HuH-7 (cell line): ENCODE measurements around the gene IQSEC3.
"Not testable (repeated sequence)": the region's sequence is repeated elsewhere in the genome, so short reads cannot be mapped to it uniquely, and the experiment has no call there.

ENCODE experiments used
- DNase-seq: peaks from one replicate; pipeline ENCODE4 v3.0.0; 2011; ENCODE audit warnings: low spot score

Gene IQSEC3

DNA sequence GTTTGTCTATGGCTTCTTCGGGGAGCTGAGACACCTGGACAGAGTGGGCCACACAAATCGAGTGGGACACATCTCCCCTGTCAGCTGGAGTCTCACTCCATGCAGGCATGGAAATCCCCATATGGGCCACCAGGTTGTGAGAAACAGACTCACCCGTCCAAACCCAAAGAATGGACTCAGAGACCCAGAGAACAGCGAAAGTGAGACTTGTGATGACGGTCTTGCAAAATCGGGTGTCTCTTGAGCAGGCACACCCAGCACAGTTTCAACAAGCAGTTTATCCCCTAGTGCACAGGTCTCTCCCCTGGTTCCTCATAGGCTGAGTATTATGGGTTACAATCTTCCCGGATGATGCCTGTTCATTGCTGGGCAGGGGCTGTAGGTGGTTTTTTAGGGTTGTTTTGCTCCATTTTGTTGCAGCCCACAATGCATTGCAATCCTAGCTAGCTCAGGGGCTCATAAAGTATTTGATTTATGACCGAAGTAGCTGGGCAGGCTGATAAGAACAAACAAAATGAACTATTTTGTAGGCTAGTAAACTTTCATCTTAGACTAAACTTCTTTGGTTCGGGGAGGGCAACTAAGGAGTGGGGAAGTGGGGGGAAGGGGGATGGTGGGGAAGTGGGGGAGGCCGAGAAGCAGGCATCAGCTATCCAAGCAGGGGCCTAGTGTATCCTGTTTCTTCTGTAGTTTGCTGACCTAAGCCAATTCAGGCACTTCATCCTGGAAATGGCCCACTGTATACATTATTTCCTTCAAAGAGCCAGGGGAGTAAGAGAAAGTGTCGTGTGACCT is 45.3 kb downstream of the IQSEC3 start:
- no peak for DNase-seq

GRCh38 chr12:113347-113746 is 46.8 kb downstream of the IQSEC3 start:
- DNase-seq, result no peak

DNA sequence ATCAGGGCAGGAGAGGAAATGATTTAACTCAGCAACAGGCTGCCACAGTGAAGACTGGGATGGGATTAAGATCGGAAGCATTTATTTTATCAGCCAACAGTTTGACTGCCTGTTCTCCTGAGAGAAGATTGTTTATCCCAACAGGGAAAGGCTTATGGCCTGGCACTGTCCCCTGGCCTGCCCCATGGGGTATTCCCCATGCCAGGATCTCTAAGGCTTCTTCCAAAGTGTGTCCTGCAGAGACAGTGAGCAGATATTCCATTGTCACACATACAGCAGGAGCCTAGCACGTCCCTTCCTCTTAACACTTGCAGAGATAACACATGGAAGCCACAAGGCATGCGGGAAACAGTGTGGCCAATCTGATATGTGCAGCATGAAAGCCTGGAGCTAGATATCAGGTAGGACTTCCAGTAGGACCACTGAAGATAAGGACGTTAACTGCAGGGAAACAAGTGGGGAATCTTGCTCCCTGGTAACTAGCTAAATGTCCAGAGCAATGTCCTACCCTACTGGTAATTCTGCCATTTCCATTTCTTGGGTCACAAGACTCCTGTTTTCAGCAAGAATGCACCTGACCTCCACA is 48.2 kb downstream of the IQSEC3 start:
- DNase-seq, result no peak

DNA sequence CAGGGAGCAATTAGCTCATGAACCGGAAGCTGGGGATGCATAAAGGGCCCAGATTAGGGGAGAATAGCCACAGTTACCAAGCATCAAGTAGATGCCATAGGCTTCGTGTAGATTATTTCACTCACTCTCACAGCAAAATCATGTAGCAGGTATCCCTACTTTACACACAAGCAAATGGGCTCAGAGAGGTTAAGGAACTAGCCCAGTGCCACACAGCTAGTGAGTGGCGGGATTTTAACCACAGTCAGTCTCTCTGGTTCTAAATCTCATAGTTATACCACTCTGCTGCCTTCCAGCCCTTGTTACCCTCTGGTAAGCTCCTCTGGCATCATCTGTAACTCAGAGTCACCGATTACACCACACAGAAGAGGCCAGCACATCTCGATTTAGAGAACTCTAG is 49.0 kb downstream of the IQSEC3 start:
- DNase-seq, result no peak

DNA sequence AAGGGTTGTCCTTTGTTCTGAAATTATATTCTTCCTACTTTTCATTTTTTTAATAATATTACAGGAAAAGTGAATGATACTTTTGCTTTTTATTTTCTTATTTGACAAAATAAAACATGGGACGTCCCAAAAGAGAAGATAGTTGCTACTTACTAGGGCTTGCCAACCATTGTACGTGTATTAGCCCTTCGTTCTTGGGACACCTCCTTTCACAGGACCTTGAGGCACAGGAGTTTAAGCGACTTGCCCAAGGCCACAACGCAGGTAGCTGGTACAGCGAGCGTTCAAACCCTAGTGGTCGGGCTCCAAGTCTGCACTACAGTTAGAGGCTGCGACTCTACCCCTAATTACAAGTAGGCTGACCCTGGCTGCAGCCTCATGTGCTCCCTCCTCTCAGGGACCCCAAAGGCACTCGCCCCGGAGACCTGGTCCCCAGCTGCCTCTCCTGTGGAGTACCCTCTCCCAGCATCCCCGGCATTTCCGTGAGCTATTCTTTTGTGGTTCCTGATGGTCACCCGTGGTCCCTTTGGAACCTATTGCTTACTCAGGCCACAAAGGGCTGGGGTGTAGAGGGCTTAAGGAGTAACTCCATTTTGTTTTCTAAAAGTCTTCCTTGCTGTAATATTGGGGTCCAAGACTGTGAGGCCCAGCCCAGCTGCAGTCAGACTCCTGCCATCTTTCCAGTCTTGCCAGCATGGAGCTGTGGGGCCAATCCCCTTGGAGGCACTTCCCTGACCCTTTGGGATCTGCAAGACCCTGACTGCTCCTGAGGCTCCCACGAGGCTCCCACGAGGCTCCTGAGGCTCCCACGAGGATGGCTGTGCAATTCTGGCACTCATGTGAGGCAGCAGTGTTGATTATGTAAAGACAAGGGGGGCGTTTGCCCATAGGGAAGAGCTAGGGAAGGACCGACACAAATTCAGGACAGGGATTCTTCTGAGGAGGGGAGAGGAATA is 49.7 kb downstream of the IQSEC3 start:
- no peak for DNase-seq

DNA sequence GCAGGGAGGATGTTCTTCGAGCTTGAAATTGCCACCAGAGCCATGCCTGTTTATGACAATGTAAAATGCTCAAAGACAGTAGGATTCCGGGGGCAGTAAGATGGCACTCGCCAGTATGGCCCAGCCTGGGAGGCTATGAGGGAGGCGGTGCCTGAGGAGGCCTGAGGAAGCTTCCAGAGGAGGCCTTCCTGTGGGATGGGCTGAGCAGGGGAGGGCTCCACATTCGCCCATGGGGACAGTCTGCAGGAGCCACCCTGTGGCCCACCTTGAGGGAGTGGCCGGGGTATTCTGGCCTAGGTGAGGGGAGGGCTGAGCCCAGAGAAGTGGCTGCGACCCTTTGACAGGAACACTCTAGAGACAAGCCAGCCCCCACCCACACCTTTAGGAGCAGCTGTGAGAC is 50.7 kb downstream of the IQSEC3 start:
- DNase-seq, result no peak

- no peak for DNase-seq
These were observed 51.3 kb downstream of the IQSEC3 start for GRCh38 chr12:117816-118345.

GRCh38 chr12:118591-118990 is 52.0 kb downstream of the IQSEC3 start:
- no peak for DNase-seq

DNA sequence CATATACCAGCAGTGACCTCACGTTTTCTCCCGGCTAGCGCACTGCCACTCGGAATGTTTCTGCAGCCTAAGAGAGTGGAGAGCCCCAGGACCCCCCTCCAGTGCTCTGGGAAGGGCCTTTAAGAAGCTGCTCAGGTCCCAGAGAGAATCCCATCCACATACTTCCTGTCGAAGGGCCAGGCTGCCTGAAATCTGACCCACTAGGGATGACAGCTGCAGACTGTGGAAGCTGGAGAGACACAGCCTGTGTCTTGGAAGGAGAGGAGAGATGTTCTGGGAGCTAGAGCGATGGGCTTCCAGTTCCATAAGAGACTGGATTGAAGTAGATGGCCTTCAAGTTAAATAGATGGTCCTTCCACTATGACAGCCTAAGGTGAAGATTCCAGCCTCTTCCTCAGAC is 54.4 kb downstream of the IQSEC3 start:
- DNase-seq, result no peak

GRCh38 chr12:121647-122046 is 55.1 kb downstream of the IQSEC3 start:
- no peak for DNase-seq

GRCh38 chr12:125075-125474 is 58.5 kb downstream of the IQSEC3 start:
- DNase-seq, result no peak

- no peak for DNase-seq
These were observed 59.0 kb downstream of the IQSEC3 start for GRCh38 chr12:125566-125965.

- DNase-seq, result no peak
These were observed 61.5 kb downstream of the IQSEC3 start for GRCh38 chr12:128079-128478.

GRCh38 chr12:129001-129400 is 62.4 kb downstream of the IQSEC3 start:
- no peak for DNase-seq

DNA sequence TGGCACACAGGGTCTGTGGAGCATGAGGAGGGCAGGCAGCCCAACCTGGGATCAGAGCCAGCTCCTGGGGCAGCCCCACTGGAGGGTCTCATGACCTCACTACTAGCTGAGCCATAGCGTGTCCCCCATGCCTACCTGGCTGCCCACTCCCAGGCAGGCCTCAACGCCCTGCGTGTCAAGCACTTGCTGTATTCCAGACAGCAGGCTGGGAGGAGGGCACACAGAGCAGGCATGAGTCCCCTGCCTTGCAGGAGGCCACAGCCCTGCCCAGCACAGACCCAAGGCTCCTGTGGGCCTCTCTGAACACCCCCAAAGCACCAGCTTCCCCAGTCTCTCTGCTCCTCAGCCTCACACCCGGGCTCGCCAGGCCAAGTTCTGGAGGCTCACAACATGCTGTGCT is 64.0 kb downstream of the IQSEC3 start:
- DNase-seq, result no peak

- no peak for DNase-seq
These were observed 64.4 kb downstream of the IQSEC3 start for GRCh38 chr12:131008-131407.

DNA sequence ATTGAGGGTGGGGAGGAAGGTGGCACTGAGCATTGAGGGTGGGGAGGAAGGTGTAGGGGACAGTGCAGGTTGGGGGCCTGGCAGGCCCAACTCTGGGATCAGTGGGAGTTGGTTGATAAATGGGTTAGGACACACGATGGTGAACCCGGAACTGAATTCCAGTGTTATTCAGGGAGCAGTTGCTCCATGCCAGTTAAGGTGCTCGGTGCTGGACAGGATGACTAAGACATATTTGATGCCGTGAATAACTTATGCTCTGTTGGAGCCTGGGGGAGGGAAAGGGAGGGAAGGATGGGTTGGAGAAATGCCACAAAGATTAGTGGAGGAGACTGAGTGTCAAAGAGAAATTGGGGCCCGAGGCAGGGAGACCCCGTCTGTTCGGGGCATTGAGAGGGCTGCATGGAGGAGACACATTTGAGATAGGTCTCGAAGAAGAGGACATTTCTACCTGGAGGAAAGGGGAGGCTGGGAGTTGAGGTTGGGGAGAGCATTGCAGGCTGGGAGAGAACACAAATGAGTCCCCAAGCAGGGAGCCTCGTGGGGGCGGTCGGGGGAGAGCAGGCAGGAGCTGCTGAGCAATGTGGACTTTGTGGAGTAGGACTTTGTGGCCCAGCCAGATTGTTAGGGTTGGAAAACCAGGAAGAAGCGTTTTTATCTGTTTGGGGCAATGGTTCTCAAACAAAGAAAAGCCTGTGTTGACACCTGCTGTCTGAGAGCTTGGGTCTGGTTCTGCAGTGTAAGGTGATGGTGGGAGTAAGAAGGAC is 65.3 kb downstream of the IQSEC3 start:
- no peak for DNase-seq

- not testable (repeated sequence) for DNase-seq
These were observed 67.2 kb downstream of the IQSEC3 start for GRCh38 chr12:133616-134232.

DNA sequence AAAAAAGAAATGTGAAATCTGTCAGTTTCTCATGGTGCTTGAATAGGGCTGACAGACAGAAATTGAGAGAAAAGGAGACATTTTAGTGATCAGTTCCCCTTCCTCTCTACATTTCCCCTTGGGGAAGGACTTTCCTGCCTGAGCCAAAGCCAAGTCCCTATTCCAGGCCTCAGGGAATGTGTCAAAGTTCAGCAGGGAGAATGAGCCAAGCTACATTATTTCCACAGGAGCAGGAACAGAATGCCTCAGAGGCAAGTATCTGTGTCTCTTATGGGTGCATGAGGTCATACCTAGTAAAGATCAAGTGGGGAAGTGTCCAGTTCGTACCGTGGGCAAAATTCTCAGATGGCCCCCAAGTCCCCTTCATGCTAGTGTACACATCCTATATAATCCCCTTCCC is 68.6 kb downstream of the IQSEC3 start:
- no peak for DNase-seq

DNA sequence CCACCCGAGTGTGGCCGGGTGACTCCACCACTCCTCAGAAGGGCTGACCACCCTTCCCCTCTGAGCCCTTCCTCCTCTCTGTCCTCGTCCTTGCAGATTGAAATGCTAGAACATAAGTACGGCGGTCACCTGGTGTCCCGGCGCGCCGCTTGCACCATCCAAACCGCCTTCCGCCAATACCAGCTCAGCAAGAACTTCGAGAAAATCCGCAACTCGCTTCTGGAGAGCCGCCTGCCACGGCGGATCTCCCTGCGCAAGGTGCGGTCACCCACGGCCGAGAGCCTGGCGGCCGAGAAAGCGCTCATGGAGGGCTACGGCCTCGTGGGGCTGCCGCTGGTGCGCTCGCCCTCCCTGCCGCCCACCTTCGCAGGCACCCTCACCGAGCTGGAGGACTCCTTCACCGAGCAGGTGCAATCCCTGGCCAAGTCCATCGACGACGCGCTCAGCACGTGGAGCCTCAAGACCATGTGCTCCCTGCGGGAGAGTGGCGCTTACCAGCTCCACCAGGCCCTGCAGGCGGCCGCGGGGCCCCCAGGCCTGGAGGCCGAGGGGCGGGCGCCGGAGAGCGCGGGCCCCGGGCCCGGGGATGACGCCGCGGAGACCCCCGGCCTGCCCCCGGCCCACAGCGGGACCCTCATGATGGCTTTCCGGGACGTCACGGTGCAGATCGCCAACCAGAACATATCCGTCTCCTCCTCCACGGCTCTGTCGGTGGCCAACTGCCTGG is 71.8 kb downstream of the IQSEC3 start:
- no peak for DNase-seq
